DMS153 treated with DMSO at 0.1 percent for 48 hours (cell line): ENCODE results near the gene NKD1.

Experiments
- DNase-seq: peaks from one replicate; lab custom pipeline; 2025; ENCODE audit not compliant: unreplicated experiment; lab: John Stamatoyannopoulos, UW

NKD1 gene

DNA sequence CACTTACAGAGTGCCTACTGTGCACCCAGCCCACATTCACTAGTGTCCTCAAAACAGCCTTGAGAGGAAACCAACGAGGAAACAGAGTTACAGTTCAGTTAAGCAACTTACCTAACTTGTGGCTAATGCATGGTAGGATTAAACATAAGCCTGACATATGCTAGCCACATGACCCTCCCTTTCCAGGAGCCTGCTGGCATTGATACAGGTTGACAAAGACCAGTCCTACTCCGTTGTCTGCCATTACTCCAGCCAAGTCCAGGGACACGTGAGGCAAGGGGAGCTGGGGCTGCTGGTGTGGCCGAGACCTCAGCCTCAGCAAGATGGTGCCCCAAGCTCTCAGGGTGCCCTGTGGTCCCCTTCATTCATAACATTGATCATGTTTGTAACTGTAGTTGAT lies 95.0 kb downstream of the NKD1 start:
- DNase-seq: no peak

DNA sequence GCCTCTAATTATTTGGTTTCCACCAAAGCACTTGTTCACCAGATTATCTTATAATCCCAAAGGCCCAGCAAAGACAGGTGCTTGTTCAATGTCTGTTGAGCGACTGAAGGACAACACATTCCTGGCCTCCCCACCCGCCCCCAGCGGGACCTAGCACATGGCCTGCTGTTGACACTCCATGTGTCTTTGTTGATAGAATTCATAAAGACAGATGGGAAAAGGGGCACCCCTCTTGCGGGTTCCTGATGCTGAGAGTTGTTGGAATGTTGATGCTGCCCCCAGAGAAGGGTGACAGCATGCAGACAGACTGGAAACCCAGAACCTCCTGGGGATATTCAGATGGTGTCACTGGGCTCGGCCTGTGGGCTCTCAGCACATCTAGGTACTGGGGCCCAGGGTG lies 96.0 kb downstream of the NKD1 start:
- no peak for DNase-seq

DNA sequence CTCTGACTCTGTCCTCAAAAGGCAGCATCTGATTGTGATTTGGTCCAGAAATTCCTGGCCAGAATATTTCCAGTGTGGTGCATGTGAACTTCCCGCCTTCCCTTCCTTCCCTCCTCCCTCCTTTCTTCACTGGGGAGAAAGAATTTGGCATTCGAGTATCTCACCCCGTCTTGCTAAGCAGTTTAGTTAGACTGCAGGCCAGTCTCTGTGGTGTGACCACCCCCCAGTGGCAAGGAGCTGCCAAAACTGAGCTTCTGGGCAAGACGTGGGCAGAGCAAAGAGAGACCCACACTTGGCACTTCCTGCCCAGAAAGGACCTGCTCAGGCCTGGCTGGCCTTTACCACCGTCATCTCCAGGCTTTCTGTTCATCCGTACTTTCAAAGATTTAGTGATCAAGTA lies 96.5 kb downstream of the NKD1 start:
- DNase-seq: no peak

DNA sequence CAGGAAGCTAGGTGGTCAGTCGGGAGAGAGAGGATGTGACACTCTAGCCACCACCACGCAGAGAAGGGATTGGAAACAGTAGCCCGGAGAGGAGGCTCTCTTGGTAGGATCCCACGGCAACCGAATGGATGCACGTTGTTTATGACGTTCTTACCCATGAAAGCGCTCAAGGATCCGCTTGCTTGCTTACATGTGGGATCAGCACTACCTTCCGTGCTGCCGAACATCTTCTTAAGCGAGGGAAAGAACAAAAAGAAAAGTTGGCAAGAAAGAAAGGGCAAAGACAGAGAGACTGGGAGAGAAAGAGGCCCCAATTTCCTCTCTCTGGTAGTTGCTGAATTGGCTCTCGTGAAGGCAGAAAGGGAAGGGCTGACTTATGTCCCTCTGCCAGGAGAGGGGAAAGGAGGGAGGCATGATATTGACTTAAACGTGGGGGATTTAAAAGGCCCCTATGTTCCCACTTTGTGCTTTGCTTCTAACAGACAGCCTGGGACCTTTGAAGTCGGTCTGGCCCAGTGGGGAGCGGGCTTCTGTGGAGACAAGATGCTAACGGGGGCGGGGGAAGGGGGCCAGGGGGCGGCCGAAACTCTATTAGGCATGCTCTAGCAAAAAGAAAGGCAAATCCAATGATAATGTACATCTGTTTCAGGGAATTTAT lies 97.5 kb downstream of the NKD1 start:
- DNase-seq: no peak

DNA sequence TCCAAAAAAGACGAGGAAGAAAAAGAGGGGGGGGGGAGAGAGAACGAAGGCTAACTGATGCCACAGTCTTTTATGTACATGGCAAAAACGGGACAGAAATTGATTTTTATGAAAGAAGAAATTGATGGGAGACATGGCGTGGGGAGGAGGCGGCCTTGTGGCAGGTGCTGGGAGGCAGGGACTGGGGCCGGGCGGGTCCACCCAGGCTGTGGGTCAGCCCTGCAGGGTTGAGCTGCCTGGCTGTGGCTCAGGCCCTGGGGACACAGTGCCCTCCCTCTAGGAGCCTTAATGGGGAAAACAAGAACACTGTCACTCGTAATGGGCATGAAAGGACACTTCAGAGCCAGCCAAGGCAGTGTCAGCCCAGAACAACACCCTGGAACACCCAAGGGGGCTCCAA lies 98.1 kb downstream of the NKD1 start:
- no peak for DNase-seq

DNA sequence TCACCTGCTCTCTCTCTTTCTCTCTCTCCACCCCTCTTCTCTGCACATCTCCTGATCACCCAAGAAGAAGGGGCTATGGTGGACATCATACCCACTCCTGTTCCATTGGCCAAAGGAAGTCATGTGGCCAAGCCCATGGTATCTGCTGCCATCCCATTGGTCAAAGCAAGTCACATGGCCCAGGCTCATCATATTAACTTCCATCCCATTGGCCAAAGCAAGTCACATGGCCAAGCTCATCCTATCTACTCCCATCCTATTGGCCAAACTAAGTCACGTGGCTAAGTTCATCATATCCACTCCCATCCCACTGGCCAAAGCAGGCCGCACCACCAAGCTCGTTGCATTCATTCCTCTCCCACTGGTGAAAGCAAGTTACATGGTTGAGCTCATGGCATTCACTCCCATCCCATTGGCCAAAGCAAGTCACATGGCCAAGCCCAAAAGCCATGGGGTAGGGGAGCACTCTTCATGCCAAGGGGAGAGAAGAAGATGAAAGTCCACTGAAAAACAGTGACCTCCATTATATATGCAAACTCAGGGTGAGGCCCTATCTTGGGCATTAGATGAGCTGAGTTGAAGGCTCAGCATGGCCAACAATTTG lies 103.7 kb downstream of the NKD1 start:
- DNase-seq: no peak

GRCh38 chr16:50652836-50653425 lies 104.7 kb downstream of the NKD1 start:
- no peak for DNase-seq

DNA sequence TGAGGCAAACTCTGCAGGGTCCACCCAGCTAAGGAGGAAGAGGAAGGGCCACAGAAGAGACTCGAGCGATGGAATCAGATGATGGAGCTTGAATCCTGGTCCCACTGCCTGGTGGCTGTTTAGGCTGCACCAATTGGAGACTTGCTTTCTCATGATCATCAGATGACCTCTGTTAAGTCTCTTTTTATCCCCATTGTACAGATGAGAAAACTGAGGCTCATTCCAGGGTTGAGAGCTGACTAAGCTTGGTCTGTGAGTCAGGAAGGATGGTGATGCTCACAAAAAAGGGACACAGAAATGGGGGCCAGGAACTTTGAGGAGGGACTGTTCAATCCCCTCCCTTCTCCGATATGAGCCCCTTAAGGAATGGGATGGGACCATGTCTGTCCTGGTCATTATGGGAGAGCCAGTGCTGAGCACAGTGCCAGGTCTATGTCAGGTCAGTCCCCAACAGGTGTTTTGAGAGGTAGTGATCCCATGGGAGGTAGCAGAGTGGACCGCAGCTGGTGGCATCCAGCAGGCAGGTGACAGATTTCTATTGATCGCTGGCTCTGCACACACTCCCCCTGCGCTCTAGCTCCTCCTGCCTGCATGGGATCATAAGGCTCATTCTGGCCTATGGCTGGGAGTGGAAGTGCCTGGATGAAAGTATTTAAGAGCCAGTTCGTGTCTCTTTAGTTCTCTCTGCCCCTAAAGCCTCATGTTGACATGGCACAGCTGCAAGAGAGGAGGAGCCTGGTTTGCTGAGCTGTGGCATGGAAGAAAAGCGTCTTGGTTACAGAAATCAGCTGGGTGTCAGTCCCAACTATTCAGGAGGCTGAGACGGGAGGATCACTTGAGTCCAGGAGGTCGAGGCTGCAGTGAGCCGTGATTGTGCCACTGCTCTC lies 105.7 kb downstream of the NKD1 start:
- no peak for DNase-seq

DNA sequence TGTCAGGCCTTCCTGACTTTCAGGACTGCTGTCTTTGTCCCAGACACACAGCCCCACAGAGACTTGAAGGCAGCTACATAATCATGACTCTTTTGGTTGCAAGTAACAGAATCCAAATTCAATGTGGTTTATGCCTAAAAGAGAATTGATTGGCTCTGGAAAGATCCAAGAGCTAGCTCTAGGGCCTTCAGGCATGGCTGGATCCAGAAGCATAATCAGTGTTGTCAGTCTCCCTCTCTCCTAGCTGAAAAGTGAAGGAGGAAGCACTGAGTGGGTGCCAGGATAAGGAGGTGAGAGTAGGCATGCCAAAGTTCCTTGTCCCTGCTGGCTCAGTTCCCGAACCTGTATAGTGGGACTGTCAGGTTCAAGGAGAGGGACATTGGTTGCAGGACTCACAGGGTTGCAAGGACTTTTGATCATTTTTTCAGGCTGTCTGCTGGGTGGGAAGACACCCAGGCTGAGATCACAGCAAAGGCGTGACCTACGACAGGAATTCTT lies 107.4 kb downstream of the NKD1 start:
- no peak for DNase-seq

GRCh38 chr16:50657241-50657640 lies 109.0 kb downstream of the NKD1 start:
- no peak for DNase-seq

DNA sequence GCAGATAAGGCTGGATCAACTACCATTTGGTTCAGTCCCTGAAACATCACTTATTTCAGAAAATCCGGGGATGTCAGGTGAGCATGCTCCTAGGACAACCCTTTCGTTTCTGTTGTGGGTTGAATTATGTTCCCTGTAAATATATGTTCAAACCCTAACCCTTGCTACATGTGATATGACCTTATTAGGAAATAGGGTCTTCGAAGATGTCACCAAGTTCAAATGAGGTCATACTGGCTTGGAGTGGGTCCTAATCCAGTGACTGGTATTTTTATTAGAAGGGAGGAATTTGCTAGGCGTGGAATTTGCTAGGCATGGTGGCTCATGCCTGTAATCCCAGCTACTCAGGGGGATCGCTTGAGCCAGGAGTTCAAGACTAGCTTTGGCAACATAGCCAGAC lies 111.6 kb downstream of the NKD1 start:
- DNase-seq: no peak

DNA sequence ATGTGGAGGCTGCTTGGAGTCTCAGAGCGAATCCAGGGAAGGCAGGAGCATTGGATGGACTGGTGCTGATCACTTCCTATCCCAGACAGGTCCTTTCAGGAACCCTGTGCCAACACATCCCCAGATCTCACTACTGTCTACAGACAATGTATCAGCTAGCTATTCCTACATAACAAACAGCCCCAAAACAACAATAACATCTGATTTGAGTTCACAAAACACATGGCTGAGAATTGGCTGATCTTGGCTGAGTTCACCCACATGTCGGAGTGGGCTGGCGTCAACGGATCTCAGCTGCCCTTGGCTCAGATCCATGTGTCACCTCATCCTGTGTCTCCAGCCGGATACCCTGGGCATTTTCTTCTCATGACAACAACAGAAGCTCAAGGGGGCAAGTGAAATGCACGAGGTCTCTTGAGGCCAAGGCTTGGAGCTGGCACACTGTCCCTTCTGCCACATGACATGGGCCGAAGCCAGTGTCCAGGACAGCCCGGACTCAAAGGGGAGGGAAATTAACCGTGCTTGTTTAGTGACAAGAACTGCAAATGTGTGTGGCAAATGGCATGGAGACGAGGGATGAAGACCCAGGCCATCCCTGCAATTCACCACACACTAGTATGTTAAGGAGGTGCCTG lies 114.2 kb downstream of the NKD1 start:
- DNase-seq: no peak

DNA sequence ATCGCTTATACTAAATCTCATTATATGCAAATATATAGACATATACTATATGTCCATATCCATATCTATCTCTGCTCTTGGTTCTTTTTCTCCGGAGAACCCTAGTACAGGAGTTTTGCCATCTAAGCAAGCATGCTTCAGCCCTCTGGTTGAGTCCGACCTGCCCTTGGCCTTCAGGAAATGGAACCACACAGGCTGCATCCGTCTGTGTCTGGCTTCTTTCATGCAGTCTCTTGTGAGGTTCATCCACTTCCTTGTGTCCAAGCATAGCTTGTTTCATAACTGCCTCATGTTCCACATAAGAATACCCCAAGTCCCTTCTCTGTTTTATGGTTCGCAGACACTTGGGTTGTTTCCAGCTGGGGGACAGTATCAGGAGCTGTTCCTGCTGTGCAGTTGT lies 116.1 kb downstream of the NKD1 start:
- no peak for DNase-seq

- no peak for DNase-seq
These were observed 117.1 kb downstream of the NKD1 start for GRCh38 chr16:50665128-50665878.

DNA sequence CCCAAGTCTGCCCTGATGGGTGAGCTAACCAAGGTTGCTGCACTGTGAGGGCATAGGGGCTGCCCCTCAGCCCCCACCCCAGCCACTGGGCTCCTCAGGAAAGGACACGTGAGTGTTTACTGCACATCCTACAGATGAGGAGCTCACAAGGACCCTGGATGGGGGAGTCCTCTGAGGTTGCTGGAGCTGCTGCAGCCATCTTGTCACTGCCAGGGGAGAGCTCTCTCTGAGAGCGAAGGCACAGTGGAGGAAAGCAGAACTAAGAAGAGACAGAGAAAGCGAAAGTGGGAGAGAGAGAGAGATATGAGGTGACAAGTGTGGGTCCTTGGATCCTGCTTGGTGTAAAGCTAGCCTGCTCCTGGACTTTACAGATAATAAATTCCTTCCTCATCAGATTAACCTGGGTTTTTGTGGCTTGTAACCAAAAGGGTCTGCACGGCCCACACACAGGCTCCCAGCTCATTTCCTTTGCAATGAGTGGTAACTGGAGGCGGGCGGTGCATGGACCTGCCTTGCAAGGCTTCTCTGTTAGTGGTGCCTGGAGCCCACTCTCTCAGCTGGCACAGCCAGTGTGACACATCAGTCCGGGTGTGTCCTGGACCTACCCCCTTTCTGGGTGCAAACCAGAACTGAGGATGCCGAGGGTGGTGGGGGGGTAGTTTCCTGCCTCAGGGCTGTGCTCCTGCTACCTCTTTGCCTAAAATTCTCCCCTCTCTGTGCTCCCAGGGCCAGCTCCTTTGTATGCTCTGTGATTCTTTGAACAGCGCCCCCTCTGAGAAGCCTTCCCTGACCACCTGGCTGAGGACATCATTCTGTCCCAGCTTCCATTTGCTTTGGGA lies 118.7 kb downstream of the NKD1 start:
- no peak for DNase-seq

DNA sequence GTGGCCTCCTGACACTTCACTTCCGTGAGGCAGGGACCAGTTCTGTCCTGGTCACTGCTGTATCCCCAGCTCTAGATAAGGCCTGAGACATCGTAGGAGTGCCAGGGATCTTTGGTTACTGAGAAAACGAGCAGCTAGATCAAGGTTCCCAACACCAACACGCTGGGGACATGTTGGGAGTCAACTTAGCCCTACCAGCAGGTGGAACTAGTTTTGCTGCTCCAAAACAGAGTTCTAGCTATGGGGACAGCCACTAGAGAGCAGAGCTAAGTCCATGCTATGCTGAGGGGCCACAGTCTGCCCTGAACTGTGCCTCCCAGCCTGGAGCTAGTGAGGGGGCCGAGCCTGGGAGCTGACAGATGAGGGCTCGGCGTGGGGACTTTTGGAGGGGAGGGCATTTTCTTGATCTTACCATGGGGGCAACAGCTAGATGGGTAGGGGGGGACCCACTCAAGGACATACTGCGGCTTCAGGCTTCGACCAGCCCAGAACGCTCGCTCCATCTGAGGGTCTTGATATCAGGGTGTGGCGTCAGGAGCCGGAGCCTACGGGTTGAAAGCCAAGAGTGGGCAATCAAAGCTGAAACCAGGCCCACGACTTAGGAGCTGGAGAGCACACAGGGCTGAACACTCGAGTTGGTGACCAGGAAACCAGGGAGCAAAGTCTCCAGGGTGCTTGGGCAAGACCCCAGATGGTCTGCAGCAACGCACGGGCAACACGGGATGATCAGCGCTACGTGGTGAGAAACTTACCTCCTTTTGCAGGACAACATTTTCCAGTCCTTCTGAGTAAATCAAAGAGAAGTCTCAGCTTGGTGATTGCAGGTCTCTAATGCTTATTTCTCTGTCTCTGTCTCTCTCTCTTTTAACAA lies 119.5 kb downstream of the NKD1 start:
- DNase-seq: no peak

DNA sequence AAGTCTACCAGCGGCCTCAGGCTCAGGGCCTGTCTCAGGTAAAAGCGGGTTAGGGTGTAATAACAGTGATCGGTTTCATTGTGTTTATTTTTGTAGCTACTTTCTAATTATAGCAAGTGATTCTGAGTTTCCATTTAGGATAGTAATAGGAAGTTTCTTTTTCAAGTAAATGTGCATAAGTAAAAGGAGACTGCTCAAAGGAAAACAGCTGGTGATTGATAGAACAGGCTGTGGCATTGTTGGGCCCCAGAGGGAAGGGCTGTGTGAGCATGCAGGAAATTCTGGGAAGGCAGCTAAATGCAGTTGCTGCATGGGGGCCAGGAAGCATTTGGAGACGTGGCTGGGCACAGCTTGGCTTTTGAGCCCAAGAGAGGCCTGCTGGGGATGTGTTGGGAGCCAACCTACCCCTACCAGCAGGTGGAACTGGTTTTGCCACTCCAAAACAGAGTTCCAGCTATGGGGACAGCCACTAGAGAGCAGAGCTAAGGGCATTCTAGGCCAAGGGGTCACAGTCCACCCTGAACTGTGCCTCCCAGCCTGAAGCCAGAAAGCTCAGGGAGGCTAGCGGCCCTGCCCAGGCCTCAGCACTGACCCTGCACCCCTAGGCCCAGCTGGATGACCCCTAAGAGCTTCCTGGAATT lies 120.3 kb downstream of the NKD1 start:
- no peak for DNase-seq

- no peak for DNase-seq
These were observed 121.5 kb downstream of the NKD1 start for GRCh38 chr16:50669741-50670140.
